AG09309 (cell line): ENCODE data around the gene OR2AG2.

Experiments used
- DNase-seq: peaks from one replicate; pipeline ENCODE4 v3.0.0-alpha.2; 2010; ENCODE audit warnings: low read depth
- H3K4me3 ChIP-seq: 2 replicates; pipeline ENCODE4 v1.5.1; 2011; ENCODE audit warnings: mild to moderate bottlenecking, low read depth, low read length, moderate library complexity; ENCODE audit not compliant: control insufficient read depth
- TF ChIP-seq, protein P1 (sequence below): IDR thresholded peaks from 2 replicates; pipeline ENCODE4 v1.5.1; 2011; ENCODE audit warnings: mild to moderate bottlenecking, low read depth, low read length, inconsistent platforms; ENCODE audit not compliant: insufficient read depth, control insufficient read depth; ENCODE audit errors: missing control alignments

Gene OR2AG2

DNA sequence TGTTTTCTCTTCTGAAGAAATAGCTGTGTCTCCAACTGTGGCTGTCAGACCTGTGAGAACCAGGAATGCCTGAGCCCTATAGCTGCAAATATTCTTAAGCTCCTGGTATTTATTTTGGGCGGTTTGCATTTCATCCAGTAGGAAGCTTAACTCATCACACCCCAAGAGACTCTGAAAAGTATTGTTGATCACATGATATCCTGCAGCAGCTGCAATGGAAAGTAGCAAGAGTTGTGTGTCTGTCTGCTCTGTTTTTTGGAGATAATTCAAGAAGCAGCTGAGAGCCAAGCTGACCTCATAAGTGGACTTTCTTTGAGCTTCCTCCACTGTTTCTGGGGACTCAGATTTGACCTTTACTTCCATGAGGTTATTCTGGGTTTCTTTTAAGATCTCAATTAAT, 52.2 kb downstream of the OR2AG2 start:
- TF ChIP-seq, protein P1, sequence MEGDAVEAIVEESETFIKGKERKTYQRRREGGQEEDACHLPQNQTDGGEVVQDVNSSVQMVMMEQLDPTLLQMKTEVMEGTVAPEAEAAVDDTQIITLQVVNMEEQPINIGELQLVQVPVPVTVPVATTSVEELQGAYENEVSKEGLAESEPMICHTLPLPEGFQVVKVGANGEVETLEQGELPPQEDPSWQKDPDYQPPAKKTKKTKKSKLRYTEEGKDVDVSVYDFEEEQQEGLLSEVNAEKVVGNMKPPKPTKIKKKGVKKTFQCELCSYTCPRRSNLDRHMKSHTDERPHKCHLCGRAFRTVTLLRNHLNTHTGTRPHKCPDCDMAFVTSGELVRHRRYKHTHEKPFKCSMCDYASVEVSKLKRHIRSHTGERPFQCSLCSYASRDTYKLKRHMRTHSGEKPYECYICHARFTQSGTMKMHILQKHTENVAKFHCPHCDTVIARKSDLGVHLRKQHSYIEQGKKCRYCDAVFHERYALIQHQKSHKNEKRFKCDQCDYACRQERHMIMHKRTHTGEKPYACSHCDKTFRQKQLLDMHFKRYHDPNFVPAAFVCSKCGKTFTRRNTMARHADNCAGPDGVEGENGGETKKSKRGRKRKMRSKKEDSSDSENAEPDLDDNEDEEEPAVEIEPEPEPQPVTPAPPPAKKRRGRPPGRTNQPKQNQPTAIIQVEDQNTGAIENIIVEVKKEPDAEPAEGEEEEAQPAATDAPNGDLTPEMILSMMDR, result no peak
- DNase-seq, result no peak
- no peak overlapping the region for H3K4me3 ChIP-seq

GRCh38 chr11:6717426-6717825, 54.4 kb downstream of the OR2AG2 start:
- H3K4me3 ChIP-seq, result no peak overlapping the region
- TF ChIP-seq, protein P1, result no peak
- no peak for DNase-seq
